ENCODE data around the gene RNF8.

RNF8 gene

GRCh38 chr6:37366910-37367309 lies 13.1 kb downstream of the RNF8 start:
- CTCF ChIA-PET, result interaction anchor here (1.1 to 4.1 kb wide), 7 partner anchors 10 to 198 kb away, joined by 3 to 16 read pairs (median 9); no protein-coding TSS in a partner anchor
- POLR2A ChIA-PET, result no interaction called here
- no peak for TF ChIP-seq CTCF (IDR thresholded peaks at IDR 0.05; ENCODE audit: control extremely low read depth, extremely low read depth, low read depth, missing control alignments)
- no peak for DNase-seq (ENCODE audit: extremely low spot score)

- POLR2A ChIA-PET, result no interaction called here
- CTCF ChIA-PET, result interaction anchor here (1.6 to 6.6 kb wide), 3 partner anchors 10 to 19 kb away, joined by 3 to 33 read pairs (median 10); no protein-coding TSS in a partner anchor
- no peak for TF ChIP-seq CTCF (IDR thresholded peaks at IDR 0.05; ENCODE audit: control extremely low read depth, extremely low read depth, low read depth, missing control alignments)
- no peak for DNase-seq (ENCODE audit: extremely low spot score)
Observed at GRCh38 chr6:37368961-37369320, 15.2 kb downstream of the RNF8 start.

- TF ChIP-seq CTCF (IDR thresholded peaks at IDR 0.05; ENCODE audit: control extremely low read depth, extremely low read depth, low read depth, missing control alignments), result no peak
- DNase-seq (ENCODE audit: extremely low spot score), result no peak
- ChIA-PET CTCF (interaction anchor here (2.2 to 6.6 kb wide), 2 partner anchors 9 to 13 kb away, joined by 10 to 33 read pairs; no protein-coding TSS in a partner anchor), POLR2A (no interaction called here)
Observed at GRCh38 chr6:37369321-37370201, 15.8 kb downstream of the RNF8 start.

GRCh38 chr6:37371154-37372083 lies 17.6 kb downstream of the RNF8 start:
- no peak for DNase-seq (ENCODE audit: extremely low spot score)
- no peak for TF ChIP-seq CTCF (IDR thresholded peaks at IDR 0.05; ENCODE audit: control extremely low read depth, extremely low read depth, low read depth, missing control alignments)
- POLR2A ChIA-PET, result interaction anchor here (0.7 kb wide), 1 partner anchor 1055 kb away, joined by 3 read pairs; no protein-coding TSS in a partner anchor
- CTCF ChIA-PET, result interaction anchor here (1.5 to 6.6 kb wide), 5 partner anchors 7 to 46 kb away, joined by 5 to 33 read pairs (median 10); no protein-coding TSS in a partner anchor

- DNase-seq (ENCODE audit: extremely low spot score), result no peak
- POLR2A ChIA-PET, result interaction anchor here (0.7 kb wide), 1 partner anchor 1055 kb away, joined by 3 read pairs; no protein-coding TSS in a partner anchor
- no peak for TF ChIP-seq CTCF (IDR thresholded peaks at IDR 0.05; ENCODE audit: control extremely low read depth, extremely low read depth, low read depth, missing control alignments)
- CTCF ChIA-PET, result interaction anchor here (1.4 to 6.6 kb wide), 5 partner anchors 9 to 47 kb away, joined by 3 to 33 read pairs (median 8); no protein-coding TSS in a partner anchor
Observed at GRCh38 chr6:37372116-37372515, 18.3 kb downstream of the RNF8 start.

All from GM10248 (cell line).